ENCODE results near the gene DEXI.

The DEXI gene

GRCh38 chr16:10879681-10880589 lies 62.3 kb downstream of the DEXI start:
- in situ Hi-C loops (cut with MboI; ENCODE audit: low pct_unique_long_range_greater_than_20kb, low sequenced_read_pairs, unreplicated experiment): no loop called here

More at GRCh38 chr16:10879681-10880589, 62.3 kb downstream of the DEXI start:
- peak; percentile 28 for TF ChIP-seq CTCF (IDR thresholded peaks at IDR 0.05; ENCODE audit: extremely low read depth, insufficient read depth, missing control alignments)
- DNase-seq (ENCODE audit: low spot score): no peak

All from GM13977 (cell line).